Breast epithelium (tissue), 4 donors: Measurements from ENCODE around the gene SYNRG. TPM values are rescaled to one million over a fixed set of nuclear protein-coding genes. Genes with fewer than 3 reads are reported as not detected.
A peak's percentile ranks its signal among the peaks of the same experiment; 100 is the strongest.

Source experiments
- DNase-seq, 2 donors: peaks; one replicate each; pipeline ENCODE4 v3.0.0-alpha.2; 2019; ENCODE audit warnings: low spot score in 2 of 2
- H3K27ac ChIP-seq, 2 donors: fragments of 200-600 bp; sonication (generic) in 1 of 2; one replicate each; pipeline ENCODE4 v1.5.1; 2016 to 2019; ENCODE audit warnings: mild to moderate bottlenecking in 1 of 2
- H3K27me3 ChIP-seq, 2 donors: fragments of 200-600 bp; sonication (generic) in 1 of 2; one replicate each; pipeline versions ENCODE4 v1.5.1 to v1.6.0; 2017 to 2019; ENCODE audit warnings: control low read depth in 1 of 2, mild to moderate bottlenecking in 1 of 2
- H3K36me3 ChIP-seq: fragments of 200-600 bp; one replicate; pipeline ENCODE4 v1.5.1; 2019
- H3K4me1 ChIP-seq, 2 donors: fragments of 200-600 bp; sonication (generic); one replicate each; pipeline ENCODE4 v1.5.1; 2016 to 2019; ENCODE audit warnings: control low read depth in 1 of 2
- H3K4me3 ChIP-seq, 3 donors: fragments of 200-600 bp; sonication (generic); 1 replicate in 2 of 3; 2 replicates in 1 of 3; pipeline ENCODE4 v1.5.1; 2016 to 2019; ENCODE audit warnings: mild to moderate bottlenecking in 3 of 3, moderate library complexity in 2 of 3
- H3K9me3 ChIP-seq, 2 donors: fragments of 200-600 bp; sonication (generic) in 1 of 2; one replicate each; pipeline ENCODE4 v1.5.1; 2016 to 2019; ENCODE audit warnings: control low read depth in 1 of 2
- POLR2A ChIP-seq: fragments of 450-650 bp; IDR thresholded peaks from one replicate; pipeline ENCODE4 v1.6.1; 2016; ENCODE audit warnings: antibody characterized with exemption, mild to moderate bottlenecking, moderate library complexity
- POLR2AphosphoS5 ChIP-seq, 3 donors: sonication (generic); formaldehyde crosslinking; IDR thresholded peaks; one replicate each; pipeline ENCODE4 v1.6.1; 2017; ENCODE audit warnings: antibody characterized with exemption in 3 of 3
- intact Hi-C: fragments of 100-400 bp; cut with DNase I; formaldehyde crosslinking; loops from one replicate; pipeline ENCODE4 v1.15.1; 2023; ENCODE audit warnings: low total_unique reads
- total RNA-seq, 3 donors: library from RNA; depleted of rRNA; stranded (reverse); fragments of >200 nt; gene quantifications; one replicate each; pipeline ENCODE4 v1.1.0, GENCODE V29; 2016
- TF ChIP-seq, protein P1 (sequence below), 3 donors: fragments of 450-650 bp; IDR thresholded peaks; one replicate each; pipeline ENCODE4 v1.5.1; 2016 to 2017; ENCODE audit warnings: antibody characterized with exemption in 3 of 3, mild to moderate bottlenecking in 3 of 3, moderate library complexity in 3 of 3

SYNRG gene
- total RNA-seq, 3 donors from 2014 or later: 20.2 to 38.2 (median 34.4) TPM

DNA sequence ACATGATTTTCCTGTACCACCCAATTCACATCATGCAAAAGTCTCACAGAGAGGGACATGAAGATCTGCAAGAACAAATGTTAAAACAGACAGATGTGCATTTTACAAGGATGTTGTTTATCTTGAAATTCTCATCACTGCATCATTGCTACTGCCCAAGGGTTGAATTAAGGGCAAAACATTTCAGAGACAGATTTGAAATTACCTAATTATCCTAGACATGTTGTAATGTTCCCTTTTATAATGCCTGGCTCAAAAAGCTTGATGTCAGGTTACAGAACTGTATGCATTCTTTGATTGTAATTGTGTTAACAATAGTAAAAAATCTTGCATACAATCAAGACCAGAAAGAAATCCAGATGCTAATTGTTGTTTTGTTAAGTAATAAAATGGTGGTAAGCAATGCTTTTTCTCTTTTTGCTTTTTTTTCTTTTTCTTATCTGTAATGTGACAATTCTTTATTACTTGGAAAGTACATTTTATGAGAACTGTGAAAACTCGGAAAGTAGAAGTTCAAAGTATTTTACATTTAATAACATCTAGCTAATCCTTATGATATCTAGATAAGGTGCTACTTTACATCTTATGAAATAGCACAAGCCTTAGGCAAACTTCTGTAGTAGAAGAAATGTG is 123.2 kb downstream of the SYNRG start:
- H3K27ac ChIP-seq: no peak overlapping the region
- intact Hi-C loops: loop anchor here (5.0 kb wide), 1 partner anchor 74 kb away; no protein-coding TSS in a partner anchor
- TF ChIP-seq, protein P1, sequence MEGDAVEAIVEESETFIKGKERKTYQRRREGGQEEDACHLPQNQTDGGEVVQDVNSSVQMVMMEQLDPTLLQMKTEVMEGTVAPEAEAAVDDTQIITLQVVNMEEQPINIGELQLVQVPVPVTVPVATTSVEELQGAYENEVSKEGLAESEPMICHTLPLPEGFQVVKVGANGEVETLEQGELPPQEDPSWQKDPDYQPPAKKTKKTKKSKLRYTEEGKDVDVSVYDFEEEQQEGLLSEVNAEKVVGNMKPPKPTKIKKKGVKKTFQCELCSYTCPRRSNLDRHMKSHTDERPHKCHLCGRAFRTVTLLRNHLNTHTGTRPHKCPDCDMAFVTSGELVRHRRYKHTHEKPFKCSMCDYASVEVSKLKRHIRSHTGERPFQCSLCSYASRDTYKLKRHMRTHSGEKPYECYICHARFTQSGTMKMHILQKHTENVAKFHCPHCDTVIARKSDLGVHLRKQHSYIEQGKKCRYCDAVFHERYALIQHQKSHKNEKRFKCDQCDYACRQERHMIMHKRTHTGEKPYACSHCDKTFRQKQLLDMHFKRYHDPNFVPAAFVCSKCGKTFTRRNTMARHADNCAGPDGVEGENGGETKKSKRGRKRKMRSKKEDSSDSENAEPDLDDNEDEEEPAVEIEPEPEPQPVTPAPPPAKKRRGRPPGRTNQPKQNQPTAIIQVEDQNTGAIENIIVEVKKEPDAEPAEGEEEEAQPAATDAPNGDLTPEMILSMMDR (IDR thresholded peaks at IDR 0.05): no peak
- TF ChIP-seq POLR2AphosphoS5 (IDR thresholded peaks at IDR 0.05) (no peak), POLR2A (no peak)
- H3K9me3 ChIP-seq: no peaks in the 10 kb centered on the region
- no peaks in the 10 kb centered on the region for H3K4me1 ChIP-seq
- DNase-seq: no peak
- H3K36me3 ChIP-seq: no peaks in the 10 kb centered on the region
- no peaks in the 10 kb centered on the region for H3K27me3 ChIP-seq
- no peak overlapping the region for H3K4me3 ChIP-seq

DNA sequence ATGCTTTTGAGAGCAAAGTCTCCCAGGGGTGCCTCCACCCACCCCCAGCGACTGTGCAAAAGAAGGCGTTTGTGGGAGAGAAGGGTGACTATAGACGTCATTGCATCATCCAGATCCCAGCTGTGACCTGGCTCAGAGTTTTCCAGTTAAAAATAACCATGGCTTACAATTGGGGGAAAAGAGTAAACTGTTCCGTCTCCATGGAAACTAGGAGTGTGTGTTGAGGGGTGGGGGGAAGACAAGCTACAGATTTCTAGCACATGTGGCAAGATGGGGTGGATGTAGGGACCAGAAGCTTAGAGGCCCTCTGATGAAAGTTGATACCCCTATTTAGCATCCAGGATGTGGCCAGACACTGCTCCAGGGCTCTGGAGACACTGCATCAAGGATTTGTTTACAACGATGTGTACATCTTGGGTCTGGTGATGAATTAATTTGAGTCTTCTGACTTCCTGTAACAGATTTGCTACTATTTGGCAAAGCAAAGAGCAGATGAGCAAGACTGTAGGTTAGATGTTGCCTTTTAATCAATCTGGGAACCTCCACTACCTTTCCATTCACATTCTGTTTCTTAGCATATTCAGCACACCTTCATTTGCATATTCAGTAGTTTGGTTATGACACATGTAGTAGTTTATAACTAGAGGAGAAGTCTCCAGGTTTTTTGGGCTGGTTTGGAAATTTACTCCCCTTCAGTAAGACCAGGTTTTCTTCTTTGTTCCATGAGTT is 125.7 kb downstream of the SYNRG start:
- H3K4me3 ChIP-seq: no peak overlapping the region
- intact Hi-C loops: no loop called here
- no peaks in the 10 kb centered on the region for H3K27me3 ChIP-seq
- DNase-seq: no peak
- H3K27ac ChIP-seq: peak overlapping the region; percentile 33 to 46
- H3K9me3 ChIP-seq: no peaks in the 10 kb centered on the region
- H3K4me1 ChIP-seq: no peaks in the 10 kb centered on the region
- TF ChIP-seq, protein P1 (IDR thresholded peaks at IDR 0.05): no peak
- H3K36me3 ChIP-seq: peaks cover 5% of the 10 kb centered on the region

DNA sequence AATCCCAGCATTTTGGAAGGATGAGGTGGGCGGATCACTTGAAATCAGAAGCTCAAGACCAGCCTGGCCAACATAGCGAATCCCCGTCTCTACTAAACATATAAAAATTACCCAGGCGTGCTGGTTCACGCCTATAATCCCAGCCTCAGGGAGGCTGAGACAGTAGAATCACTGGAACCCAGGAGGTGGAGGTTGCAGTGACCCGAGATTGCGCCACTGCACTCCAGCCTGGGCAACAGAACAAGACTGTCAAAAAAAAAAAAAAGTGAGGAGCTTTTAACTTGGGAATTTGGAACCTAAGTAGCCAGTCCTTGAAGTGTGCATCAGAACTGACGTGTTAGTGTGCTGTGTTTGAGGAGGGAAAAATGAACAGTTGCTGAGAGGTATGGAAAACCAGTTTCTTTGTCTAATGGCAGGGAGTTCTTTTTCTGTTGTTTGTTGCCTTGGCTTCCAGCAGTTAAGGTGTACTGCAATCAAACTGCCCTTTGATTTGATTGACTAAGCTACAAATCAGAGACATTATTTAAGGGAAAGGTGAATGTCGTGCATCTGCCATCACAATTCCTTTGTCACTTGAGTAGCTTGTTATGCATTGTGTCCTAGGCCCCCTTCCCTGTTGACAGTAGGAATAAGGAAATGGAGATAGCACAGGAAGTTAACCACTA is 128.1 kb downstream of the SYNRG start:
- H3K9me3 ChIP-seq: no peaks in the 10 kb centered on the region
- no peak overlapping the region for H3K4me3 ChIP-seq
- intact Hi-C loops: no loop called here
- TF ChIP-seq, protein P1 (IDR thresholded peaks at IDR 0.05): no peak
- no peak for TF ChIP-seq POLR2A
- no peak for TF ChIP-seq POLR2AphosphoS5 (IDR thresholded peaks at IDR 0.05)
- peaks cover 5% of the 10 kb centered on the region for H3K36me3 ChIP-seq
- DNase-seq: no peak
- no peaks in the 10 kb centered on the region for H3K27me3 ChIP-seq
- peaks cover 3 to 4% of the 10 kb centered on the region in 2 donors for H3K4me1 ChIP-seq
- H3K27ac ChIP-seq: no peak overlapping the region

DNA sequence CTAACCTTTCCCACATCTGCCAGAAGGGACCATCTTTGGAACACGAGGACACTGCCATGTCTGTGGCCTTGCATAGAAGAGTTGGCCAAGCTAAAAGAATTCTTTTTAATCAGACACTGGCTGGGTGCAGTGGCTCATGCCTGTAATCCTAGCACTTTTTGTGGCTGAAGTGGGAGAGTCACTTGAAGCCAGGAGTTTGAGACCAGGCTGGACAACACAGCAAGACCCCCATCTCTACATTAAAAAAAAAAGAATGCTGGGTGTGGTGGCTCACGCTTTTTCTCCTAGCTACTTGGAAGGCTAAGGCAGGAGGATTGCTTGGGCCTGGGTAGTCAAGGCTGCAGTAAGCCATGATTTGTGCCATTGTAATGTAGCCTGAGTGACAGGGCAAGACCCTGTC is 128.8 kb downstream of the SYNRG start:
- intact Hi-C loops: no loop called here
- no peak overlapping the region for H3K27ac ChIP-seq

DNA sequence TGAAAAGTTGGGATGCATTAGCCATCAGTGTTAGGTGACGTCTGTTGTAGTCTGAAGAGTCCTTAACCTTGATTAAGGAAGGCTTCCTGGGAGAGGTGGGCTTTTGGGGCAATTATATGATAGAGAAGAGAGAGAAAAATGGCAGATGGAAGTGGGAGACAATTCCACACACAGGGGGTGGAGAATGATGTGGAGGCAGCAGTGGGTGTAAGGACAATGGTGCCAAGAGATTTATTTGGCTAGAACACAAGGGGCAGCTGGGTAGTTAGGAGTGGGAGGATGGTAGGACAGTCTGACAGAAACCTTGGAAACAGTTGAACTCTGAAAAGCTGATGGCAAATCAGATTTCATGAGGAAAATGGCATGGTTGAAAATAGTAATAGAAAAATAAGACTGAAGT is 130.2 kb downstream of the SYNRG start:
- Histone ChIP-seq H3K4me1 (peaks cover 4 to 8% of the 10 kb centered on the region in 2 donors), H3K27ac (peak overlapping the region; percentile 51 to 89), H3K27me3 (no peaks in the 10 kb centered on the region), H3K9me3 (no peaks in the 10 kb centered on the region), H3K36me3 (peaks cover 5% of the 10 kb centered on the region), H3K4me3 (no peak overlapping the region)
- TF ChIP-seq, protein P1 (IDR thresholded peaks at IDR 0.05): no peak
- TF ChIP-seq POLR2AphosphoS5 (IDR thresholded peaks at IDR 0.05) (no peak), POLR2A (no peak)
- intact Hi-C loops: loop anchor here (5.0 kb wide), 1 partner anchor 183 kb away; no protein-coding TSS in a partner anchor
- no peak for DNase-seq

More for the DNA sequence above, 128.8 kb downstream of the SYNRG start:
- Histone ChIP-seq H3K27me3 (no peaks in the 10 kb centered on the region), H3K36me3 (peaks cover 5% of the 10 kb centered on the region), H3K4me1 (peaks cover 4 to 8% of the 10 kb centered on the region in 2 donors), H3K4me3 (no peak overlapping the region), H3K9me3 (no peaks in the 10 kb centered on the region)
- no peak for DNase-seq
- TF ChIP-seq POLR2A: no peak
